ENCODE data around the gene LMTK2. TPM values are rescaled to one million over a fixed set of nuclear protein-coding genes. Genes with fewer than 3 reads are reported as not detected.
A peak's percentile ranks its signal among the peaks of the same experiment; 100 is the strongest.

Gene LMTK2
- polyA plus RNA-seq, 3 donors from 2014 or later: 0.85 to 3.1 (median 1.3) TPM

GRCh38 chr7:98178762-98179490 is 72.3 kb downstream of the LMTK2 start:
- Mint-ChIP-seq H3K36me3 (peaks cover 0 to 15% (median 10%) of the 10 kb centered on the region in 3 donors), H3K4me1 (no peaks in the 10 kb centered on the region), H3K4me3 (no peak overlapping the region), H3K9me3 (no peaks in the 10 kb centered on the region), H3K27ac (no peak overlapping the region), H3K27me3 (ENCODE audit: low read depth in 3 of 3) (peaks cover 0 to 2% (median 0%) of the 10 kb centered on the region in 3 donors)
- DNase-seq: no peak

- H3K4me3 Mint-ChIP-seq: no peak overlapping the region
- H3K36me3 Mint-ChIP-seq: peaks cover 0 to 4% (median under 1%) of the 10 kb centered on the region in 3 donors
- no peak overlapping the region for H3K27ac Mint-ChIP-seq
- DNase-seq: no peak
- no peaks in the 10 kb centered on the region for H3K4me1 Mint-ChIP-seq
- peaks cover 0 to 2% (median 0%) of the 10 kb centered on the region in 3 donors for H3K27me3 Mint-ChIP-seq (ENCODE audit: low read depth in 3 of 3)
- no peaks in the 10 kb centered on the region for H3K9me3 Mint-ChIP-seq
Observed at GRCh38 chr7:98180751-98181150, 74.1 kb downstream of the LMTK2 start.

- Mint-ChIP-seq H3K4me1 (peaks cover 4 to 8% of the 10 kb centered on the region in 2 donors), H3K4me3 (no peak overlapping the region), H3K9me3 (no peaks in the 10 kb centered on the region), H3K27ac (no peak overlapping the region), H3K27me3 (ENCODE audit: low read depth in 3 of 3) (peaks cover 0 to 2% (median 2%) of the 10 kb centered on the region in 3 donors), H3K36me3 (peaks cover 4 to 16% (median 15%) of the 10 kb centered on the region in 3 donors)
- DNase-seq: no peak
Observed at GRCh38 chr7:98185101-98185500, 78.4 kb downstream of the LMTK2 start.

GRCh38 chr7:98186452-98187137 is 79.9 kb downstream of the LMTK2 start:
- H3K9me3 Mint-ChIP-seq: no peaks in the 10 kb centered on the region
- no peak overlapping the region for H3K4me3 Mint-ChIP-seq
- peaks cover 0 to 2% (median 0%) of the 10 kb centered on the region in 3 donors for H3K27me3 Mint-ChIP-seq (ENCODE audit: low read depth in 3 of 3)
- DNase-seq: no peak
- H3K4me1 Mint-ChIP-seq: peaks cover 4 to 8% of the 10 kb centered on the region in 2 donors
- peaks cover 10 to 23% (median 15%) of the 10 kb centered on the region in 3 donors for H3K36me3 Mint-ChIP-seq
- no peak overlapping the region for H3K27ac Mint-ChIP-seq

- Mint-ChIP-seq H3K4me1 (peaks cover 4 to 8% of the 10 kb centered on the region in 2 donors), H3K36me3 (peaks cover 13 to 27% (median 15%) of the 10 kb centered on the region in 3 donors), H3K27me3 (ENCODE audit: low read depth in 3 of 3) (peaks cover 0 to 2% (median 0%) of the 10 kb centered on the region in 3 donors)
Observed at GRCh38 chr7:98187138-98187502, 80.5 kb downstream of the LMTK2 start.

GRCh38 chr7:98189559-98189958 is 82.9 kb downstream of the LMTK2 start:
- H3K4me1 Mint-ChIP-seq: peaks cover 4 to 8% of the 10 kb centered on the region in 2 donors
- peak overlapping the region in 1 of 6 donors; percentile 43 for H3K27ac Mint-ChIP-seq
- peaks cover 17 to 41% (median 21%) of the 10 kb centered on the region in 3 donors for H3K36me3 Mint-ChIP-seq
- H3K4me3 Mint-ChIP-seq: no peak overlapping the region
- no peaks in the 10 kb centered on the region for H3K9me3 Mint-ChIP-seq
- peaks cover 0 to 2% (median 0%) of the 10 kb centered on the region in 3 donors for H3K27me3 Mint-ChIP-seq (ENCODE audit: low read depth in 3 of 3)
- DNase-seq: no peak

More at GRCh38 chr7:98187138-98187502, 80.5 kb downstream of the LMTK2 start:
- DNase-seq: no peak
- Mint-ChIP-seq H3K4me3 (no peak overlapping the region), H3K27ac (peak overlapping the region in 1 of 6 donors; percentile 8), H3K9me3 (no peaks in the 10 kb centered on the region)

GRCh38 chr7:98191668-98192431 is 85.2 kb downstream of the LMTK2 start:
- H3K9me3 Mint-ChIP-seq: no peaks in the 10 kb centered on the region
- H3K27ac Mint-ChIP-seq: no peak overlapping the region
- DNase-seq: no peak
- peaks cover 0 to 3% (median 0%) of the 10 kb centered on the region in 3 donors for H3K27me3 Mint-ChIP-seq (ENCODE audit: low read depth in 3 of 3)
- no peak overlapping the region for H3K4me3 Mint-ChIP-seq
- peaks cover 26 to 57% (median 28%) of the 10 kb centered on the region in 3 donors for H3K36me3 Mint-ChIP-seq
- peaks cover 4 to 8% of the 10 kb centered on the region in 2 donors for H3K4me1 Mint-ChIP-seq

- Mint-ChIP-seq H3K4me1 (peaks cover 4 to 8% of the 10 kb centered on the region in 2 donors), H3K27ac (no peak overlapping the region), H3K27me3 (ENCODE audit: low read depth in 3 of 3) (peaks cover 0 to 3% (median 0%) of the 10 kb centered on the region in 3 donors), H3K9me3 (no peaks in the 10 kb centered on the region), H3K36me3 (peaks cover 30 to 60% (median 30%) of the 10 kb centered on the region in 3 donors), H3K4me3 (no peak overlapping the region)
- no peak for DNase-seq
Observed at GRCh38 chr7:98192781-98193457, 86.3 kb downstream of the LMTK2 start.

- H3K4me3 Mint-ChIP-seq: no peak overlapping the region
- H3K27ac Mint-ChIP-seq: no peak overlapping the region
- H3K27me3 Mint-ChIP-seq (ENCODE audit: low read depth in 3 of 3): peaks cover 0 to 3% (median 0%) of the 10 kb centered on the region in 3 donors
- no peaks in the 10 kb centered on the region for H3K9me3 Mint-ChIP-seq
- peaks cover 4 to 8% of the 10 kb centered on the region in 2 donors for H3K4me1 Mint-ChIP-seq
- DNase-seq: no peak
- H3K36me3 Mint-ChIP-seq: peaks cover 28 to 55% (median 29%) of the 10 kb centered on the region in 3 donors
Observed at GRCh38 chr7:98193474-98194180, 87.0 kb downstream of the LMTK2 start.

GRCh38 chr7:98194186-98194585 is 87.5 kb downstream of the LMTK2 start:
- Mint-ChIP-seq H3K9me3 (no peaks in the 10 kb centered on the region), H3K27me3 (ENCODE audit: low read depth in 3 of 3) (peaks cover 0 to 3% (median 0%) of the 10 kb centered on the region in 3 donors), H3K4me3 (no peak overlapping the region), H3K4me1 (peaks cover 4 to 5% of the 10 kb centered on the region in 2 donors), H3K27ac (no peak overlapping the region), H3K36me3 (peaks cover 29 to 54% (median 32%) of the 10 kb centered on the region in 3 donors)
- DNase-seq: no peak

- no peak overlapping the region for H3K27ac Mint-ChIP-seq
- no peaks in the 10 kb centered on the region for H3K9me3 Mint-ChIP-seq
- peaks cover 0 to 2% (median 0%) of the 10 kb centered on the region in 3 donors for H3K27me3 Mint-ChIP-seq (ENCODE audit: low read depth in 3 of 3)
- DNase-seq: no peak
- peaks cover 29 to 52% (median 33%) of the 10 kb centered on the region in 3 donors for H3K36me3 Mint-ChIP-seq
- H3K4me1 Mint-ChIP-seq: peaks cover 0 to under 1% of the 10 kb centered on the region in 2 donors
- H3K4me3 Mint-ChIP-seq: no peak overlapping the region
Observed at GRCh38 chr7:98194672-98195457, 88.2 kb downstream of the LMTK2 start.

All from immature natural killer cell (primary cell).